Uterus (tissue), 4 donors: Measurements from ENCODE around the gene KCNAB1. TPM values are rescaled to one million over a fixed set of nuclear protein-coding genes. Genes with fewer than 3 reads are reported as not detected.

Source experiments
- DNase-seq, 2 donors: peaks; one replicate each; pipeline ENCODE4 v3.0.0-alpha.2; 2019 to 2020
- H3K27ac ChIP-seq, 2 donors: fragments of 200-600 bp; sonication (generic); 1 replicate in 1 of 2; 2 replicates in 1 of 2; pipeline ENCODE4 v1.5.1; 2016 to 2018
- H3K27me3 ChIP-seq, 2 donors: fragments of 200-600 bp; sonication (generic); one replicate each; pipeline ENCODE4 v1.5.1; 2018 to 2019; ENCODE audit warnings: control low read depth in 1 of 2
- H3K36me3 ChIP-seq, 2 donors: fragments of 200-600 bp; sonication (generic); one replicate each; pipeline ENCODE4 v1.5.1; 2019; ENCODE audit warnings: control low read depth in 1 of 2
- H3K4me1 ChIP-seq, 2 donors: fragments of 200-600 bp; sonication (generic); one replicate each; pipeline ENCODE4 v1.5.1; 2018 to 2019; ENCODE audit warnings: control low read depth in 1 of 2
- H3K4me3 ChIP-seq, 2 donors: fragments of 200-600 bp; sonication (generic); 1 replicate in 1 of 2; 2 replicates in 1 of 2; pipeline ENCODE4 v1.5.1; 2018 to 2019; ENCODE audit warnings: mild to moderate bottlenecking in 1 of 2
- H3K9me3 ChIP-seq, 2 donors: fragments of 200-600 bp; sonication (generic); one replicate each; pipeline ENCODE4 v1.5.1; 2019; ENCODE audit warnings: control low read depth in 1 of 2
- CTCF ChIP-seq, 4 experiments: fragments of 200-600 bp in 2 of 4; fragments of 450-650 bp in 2 of 4; sonication (generic) in 2 of 4; IDR thresholded peaks; one replicate each; pipeline ENCODE4 v1.5.1; 2016 to 2019; ENCODE audit warnings: antibody characterized with exemption in 4 of 4, mild to moderate bottlenecking in 2 of 4, moderate library complexity in 1 of 4
- POLR2A ChIP-seq, 2 donors: fragments of 450-650 bp; IDR thresholded peaks; one replicate each; pipeline ENCODE4 v1.6.1; 2016; ENCODE audit warnings: antibody characterized with exemption in 2 of 2, mild to moderate bottlenecking in 1 of 2, moderate library complexity in 1 of 2
- intact Hi-C: fragments of 100-400 bp; cut with DNase I; formaldehyde crosslinking; loops from one replicate; pipeline ENCODE4 v1.15.1; 2023; ENCODE audit warnings: low total_unique reads
- total RNA-seq, 4 donors: library from RNA; depleted of rRNA in 3 of 4; stranded (reverse); fragments of >200 nt in 3 of 4; gene quantifications; one replicate each; pipeline versions ENCODE4 v1.1.0 to v1.2.4, GENCODE V29; 2014 to 2023
- donor health status: DM: yes; HTN: yes; CAD: no.

Gene KCNAB1
- total RNA-seq, 4 donors from 2014 or later, result 1.3 to 12.8 (median 6.8) TPM

DNA sequence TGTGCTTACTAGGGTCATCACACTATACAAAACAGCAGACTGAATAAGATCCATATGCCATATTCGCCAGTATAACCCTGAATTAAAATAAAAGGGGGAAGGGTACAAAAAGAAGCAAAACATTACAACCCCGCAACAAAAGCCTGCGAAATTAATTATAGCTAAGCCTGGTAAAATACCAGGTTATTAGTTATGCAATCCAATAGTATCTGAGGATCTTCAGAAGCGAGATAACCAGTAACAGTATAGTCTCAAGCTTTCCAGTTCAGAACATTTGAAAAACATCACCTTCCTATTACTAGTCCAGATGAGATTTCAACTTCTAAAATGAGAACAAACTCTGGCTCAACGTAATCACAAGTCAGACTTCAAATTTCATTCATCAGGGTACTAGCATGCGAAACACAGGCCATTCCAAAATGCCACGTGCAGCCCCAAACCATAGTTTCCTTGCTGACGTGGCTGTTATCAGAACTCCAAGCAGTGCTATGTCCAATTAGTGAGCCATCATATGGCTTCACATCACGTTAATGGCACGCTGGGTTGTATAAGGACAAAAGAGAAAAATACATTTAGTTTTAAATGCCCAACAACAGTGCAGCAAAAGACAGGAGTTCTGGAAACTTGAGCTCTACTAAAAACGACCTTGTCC, 433.5 kb downstream of the KCNAB1 start:
- no peak for DNase-seq
- H3K36me3 ChIP-seq, result no peaks in the 10 kb centered on the region
- H3K4me3 ChIP-seq, result peak overlapping the region; percentile 92 to 99
- no peaks in the 10 kb centered on the region for H3K4me1 ChIP-seq
- peak overlapping the region; percentile 81 to 89 for H3K27ac ChIP-seq
- H3K27me3 ChIP-seq, result no peaks in the 10 kb centered on the region
- TF ChIP-seq CTCF (IDR thresholded peaks at IDR 0.05), result no peak
- TF ChIP-seq POLR2A (IDR thresholded peaks at IDR 0.05), result no peak
- no peaks in the 10 kb centered on the region for H3K9me3 ChIP-seq
- intact Hi-C loops, result no loop called here

- Histone ChIP-seq H3K27me3 (no peaks in the 10 kb centered on the region), H3K4me1 (no peaks in the 10 kb centered on the region), H3K36me3 (no peaks in the 10 kb centered on the region), H3K4me3 (peak overlapping the region; percentile 92 to 99), H3K27ac (peak overlapping the region; percentile 81 to 89), H3K9me3 (no peaks in the 10 kb centered on the region)
- intact Hi-C loops, result no loop called here
- DNase-seq, result no peak
- TF ChIP-seq POLR2A (IDR thresholded peaks at IDR 0.05), result no peak
- no peak for TF ChIP-seq CTCF (IDR thresholded peaks at IDR 0.05)
These were observed 434.1 kb downstream of the KCNAB1 start for GRCh38 chr3:156554515-156554841.

GRCh38 chr3:156554842-156555687, 434.7 kb downstream of the KCNAB1 start, which contains the start of gene SSR3:
Gene SSR3, minus strand, starts transcription at chr3:156555117. Its CDS starts 28 bp downstream, at chr3:156555089.
- no peaks in the 10 kb centered on the region for H3K4me1 ChIP-seq
- peak; percentile 99 for DNase-seq
- peak; percentile 4 to 70 (median 38) for TF ChIP-seq CTCF (IDR thresholded peaks at IDR 0.05)
- peak; percentile 80 to 91 for TF ChIP-seq POLR2A (IDR thresholded peaks at IDR 0.05)
- no peaks in the 10 kb centered on the region for H3K27me3 ChIP-seq
- no peaks in the 10 kb centered on the region for H3K9me3 ChIP-seq
- no peaks in the 10 kb centered on the region for H3K36me3 ChIP-seq
- peak within 1 kb of the TSS; percentile 81 to 89 for H3K27ac ChIP-seq
- intact Hi-C loops, result no loop called here
- peak within 1 kb of the TSS; percentile 92 to 99 for H3K4me3 ChIP-seq

DNA sequence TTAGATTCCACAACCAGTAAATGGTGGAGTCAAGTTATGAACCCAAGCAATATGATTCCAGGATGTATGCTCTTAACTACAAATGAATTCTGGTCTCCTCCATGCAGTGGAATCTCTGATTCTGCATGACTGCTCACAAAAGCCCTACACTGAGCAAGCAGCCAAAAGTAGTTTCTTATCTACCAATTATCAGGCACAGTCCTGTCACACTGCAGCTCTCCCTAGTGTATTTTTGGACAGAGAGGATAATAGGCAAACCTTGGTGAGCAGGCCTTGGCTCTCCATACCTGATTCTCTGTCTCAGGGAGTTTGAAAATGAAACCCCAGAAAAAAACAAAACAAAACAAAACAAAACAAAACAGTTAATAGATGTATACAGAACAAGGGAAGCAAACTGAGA, 438.0 kb downstream of the KCNAB1 start:
- no peak overlapping the region for H3K4me3 ChIP-seq
- intact Hi-C loops, result no loop called here
- no peaks in the 10 kb centered on the region for H3K9me3 ChIP-seq
- no peaks in the 10 kb centered on the region for H3K36me3 ChIP-seq
- H3K4me1 ChIP-seq, result no peaks in the 10 kb centered on the region
- DNase-seq, result no peak
- no peaks in the 10 kb centered on the region for H3K27me3 ChIP-seq
- no peak for TF ChIP-seq POLR2A (IDR thresholded peaks at IDR 0.05)
- no peak for TF ChIP-seq CTCF (IDR thresholded peaks at IDR 0.05)
- no peak overlapping the region for H3K27ac ChIP-seq

DNA sequence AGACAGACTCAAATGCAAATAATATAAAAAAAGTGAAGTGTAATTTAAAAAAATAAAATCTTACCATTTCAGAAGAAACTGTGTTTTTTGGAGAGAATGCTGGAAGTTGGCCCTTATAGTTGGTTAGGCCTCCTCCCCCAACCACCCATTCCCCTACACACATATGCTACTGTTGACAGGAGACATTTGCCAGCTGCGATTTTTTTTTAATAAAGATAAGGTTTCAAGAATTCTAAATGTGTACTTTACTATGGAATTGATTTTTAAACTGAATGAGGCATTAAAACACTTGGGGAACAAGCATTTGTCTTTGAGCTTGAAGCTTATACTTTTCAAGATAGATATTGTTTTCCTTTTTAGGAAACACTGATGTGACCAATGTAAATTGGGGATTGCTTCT, 438.9 kb downstream of the KCNAB1 start:
- DNase-seq, result no peak
- Histone ChIP-seq H3K27ac (no peak overlapping the region), H3K9me3 (no peaks in the 10 kb centered on the region), H3K36me3 (no peaks in the 10 kb centered on the region), H3K4me3 (no peak overlapping the region), H3K4me1 (no peaks in the 10 kb centered on the region), H3K27me3 (no peaks in the 10 kb centered on the region)
- intact Hi-C loops, result no loop called here
- TF ChIP-seq POLR2A (IDR thresholded peaks at IDR 0.05) (no peak), CTCF (IDR thresholded peaks at IDR 0.05) (no peak)
